Stimulated activated CD8-positive, alpha-beta memory T cell treated with anti-CD3 and anti-CD28 coated beads, Interleukin-4, amount 100 ng/mL, for 48 hours (primary cell): ENCODE results near the gene FDX1.
"Not testable (repeated sequence)": the region's sequence is repeated elsewhere in the genome, so short reads cannot be mapped to it uniquely, and the experiment has no call there.

Source experiments
- DNase-seq: peaks from one replicate; pipeline ENCODE4 v3.0.0-alpha.2; 2020

Gene FDX1, protein sequence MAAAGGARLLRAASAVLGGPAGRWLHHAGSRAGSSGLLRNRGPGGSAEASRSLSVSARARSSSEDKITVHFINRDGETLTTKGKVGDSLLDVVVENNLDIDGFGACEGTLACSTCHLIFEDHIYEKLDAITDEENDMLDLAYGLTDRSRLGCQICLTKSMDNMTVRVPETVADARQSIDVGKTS

DNA sequence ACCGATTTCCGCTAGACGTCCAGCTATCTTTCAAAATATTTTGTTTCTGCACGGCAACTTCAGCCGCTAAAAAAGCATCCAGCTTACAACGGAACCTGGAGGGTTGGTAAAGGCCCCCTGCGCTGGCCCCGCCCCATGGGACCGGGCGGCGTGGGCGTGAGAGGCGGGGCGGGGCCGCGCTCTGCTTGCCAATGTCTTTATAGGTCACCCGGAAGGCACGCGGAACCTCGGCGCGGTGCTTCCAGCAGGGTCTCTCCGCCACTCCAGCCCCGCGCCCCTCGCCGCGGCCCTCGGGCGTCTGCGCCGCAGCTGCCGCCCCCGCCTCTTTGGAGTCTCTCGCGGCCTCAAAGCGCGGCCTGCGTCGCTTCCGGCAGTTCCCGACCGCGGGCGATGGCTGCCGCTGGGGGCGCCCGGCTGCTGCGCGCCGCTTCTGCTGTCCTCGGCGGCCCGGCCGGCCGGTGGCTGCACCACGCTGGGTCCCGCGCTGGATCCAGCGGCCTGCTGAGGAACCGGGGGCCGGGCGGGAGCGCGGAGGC is at the start of gene FDX1:
FDX1 (plus strand) TSS at position 218 of the 536 bp plus-strand sequence; CDS start at position 391, 173 bp downstream.
- DNase-seq, result peak; percentile 85

DNA sequence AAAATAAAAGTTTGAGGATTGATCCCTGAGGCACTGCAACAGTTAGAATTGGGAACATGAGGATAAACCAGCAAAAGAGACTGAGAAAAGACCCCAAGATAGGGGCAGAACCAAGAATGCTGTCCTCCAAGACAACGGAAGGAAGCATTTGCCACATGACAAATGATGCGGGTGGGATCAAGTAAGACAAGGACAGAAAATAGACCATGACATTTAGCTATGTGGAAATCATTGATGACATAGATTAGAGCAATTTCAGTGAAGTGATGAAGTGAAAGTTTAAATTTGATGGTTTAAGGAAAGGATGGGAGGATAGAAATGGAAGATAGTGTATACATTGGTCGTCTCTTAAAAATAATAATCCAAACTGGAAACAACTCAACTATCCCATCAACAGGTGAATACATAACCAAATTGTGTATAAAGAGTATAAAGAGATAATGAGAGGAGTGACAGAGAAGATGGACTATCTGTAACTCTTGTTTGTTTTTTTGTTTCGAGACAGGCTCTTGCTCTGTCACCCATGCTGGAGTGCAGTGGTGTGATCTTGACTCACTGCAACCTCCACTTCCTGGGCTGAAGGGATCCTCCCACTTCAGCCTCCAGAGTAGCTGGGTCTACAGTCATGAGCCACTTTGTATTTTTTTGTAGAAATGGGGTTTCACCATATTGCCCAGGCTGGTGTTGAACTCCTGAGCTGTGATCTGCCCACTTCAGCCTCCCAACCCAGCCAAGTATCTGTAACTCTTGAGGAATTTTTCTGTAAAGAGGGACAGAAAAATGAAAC is 48.7 kb upstream of the FDX1 start:
- DNase-seq, result no peak

DNA sequence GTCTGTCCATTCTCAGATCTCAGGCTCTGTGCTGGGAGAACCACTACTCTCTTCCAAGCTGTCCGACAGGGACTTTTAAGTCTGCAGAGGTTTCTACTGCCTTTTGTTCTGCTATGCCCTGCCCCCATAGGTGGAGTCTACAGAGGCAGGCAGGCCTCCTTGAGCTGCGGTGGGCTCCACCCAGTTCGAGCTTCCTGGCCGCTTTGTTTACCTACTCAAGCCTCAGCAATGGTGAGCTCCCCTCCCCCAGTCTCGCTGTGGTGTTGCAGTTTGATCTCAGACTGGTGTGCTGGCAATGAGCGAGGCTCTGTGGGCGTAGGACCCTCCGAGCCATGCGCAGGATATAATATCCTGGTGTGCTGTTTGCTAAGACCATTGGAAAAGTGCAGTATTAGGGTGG is 41.5 kb upstream of the FDX1 start:
- DNase-seq, result not testable (repeated sequence)

DNA sequence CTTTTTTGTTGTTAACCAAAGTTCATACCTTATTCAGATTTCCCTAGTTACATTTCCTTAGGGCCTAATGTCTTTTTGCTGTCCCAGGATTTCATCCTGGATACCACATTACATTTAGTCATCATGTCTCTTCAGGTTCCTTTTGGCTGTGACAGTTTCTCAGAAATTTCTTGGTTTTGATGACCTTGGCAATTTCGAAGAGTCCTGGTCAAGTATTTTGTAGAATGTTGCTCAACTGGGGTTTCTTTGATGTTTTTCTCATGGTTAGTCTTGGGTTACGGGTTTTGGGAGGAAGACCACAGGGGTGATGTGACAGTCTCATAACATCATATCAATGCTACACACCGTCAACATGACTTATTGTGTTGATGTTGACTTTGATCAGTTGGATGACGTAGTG is 39.8 kb upstream of the FDX1 start:
- no peak for DNase-seq

DNA sequence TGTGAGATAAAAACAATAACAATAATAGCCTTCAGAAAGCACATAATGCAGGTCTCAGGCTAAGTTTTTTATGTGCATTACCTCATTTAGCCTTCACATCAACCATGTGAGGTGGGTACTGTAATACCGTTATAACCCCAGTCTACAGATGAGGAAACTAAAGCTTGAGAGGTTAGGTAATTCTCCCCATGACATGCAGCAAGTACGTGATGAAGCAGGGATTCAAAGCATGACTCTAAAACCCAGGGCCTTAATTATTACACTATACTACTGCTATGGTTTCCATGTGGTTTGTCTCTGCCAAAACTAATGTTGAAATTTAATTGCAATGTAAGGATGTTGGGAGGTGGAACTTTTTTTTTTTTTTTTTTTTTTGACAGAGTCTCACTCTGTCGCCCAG is 37.7 kb upstream of the FDX1 start:
- no peak for DNase-seq

DNA sequence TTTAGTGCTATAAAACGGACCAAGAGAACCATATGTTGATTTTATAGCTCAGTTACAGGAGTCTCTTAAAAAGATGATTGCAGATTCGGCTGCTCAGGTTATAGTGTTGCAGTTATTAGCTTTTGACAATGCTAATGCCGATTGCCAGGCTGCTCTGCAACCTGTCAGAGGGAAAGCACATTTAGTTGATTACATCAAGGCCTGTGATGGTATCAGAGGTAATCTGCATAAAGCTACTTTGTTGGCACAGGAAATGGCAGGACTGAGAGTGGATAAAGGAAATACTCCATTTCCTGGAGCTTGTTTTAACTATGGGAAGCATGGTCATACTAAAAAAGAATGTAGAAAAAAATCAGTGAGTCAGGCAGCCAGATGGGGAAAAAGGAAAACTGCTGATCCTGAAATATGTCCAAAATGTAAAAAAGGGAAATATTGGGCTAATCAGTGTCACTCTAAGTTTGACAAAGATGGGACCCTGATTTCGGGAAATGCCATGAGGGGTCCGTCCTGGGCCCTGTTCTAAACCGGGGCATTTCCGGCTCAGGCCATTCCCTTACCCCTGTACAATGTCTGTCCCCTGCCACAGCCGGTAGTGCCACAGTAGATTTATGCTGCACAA is 32.0 kb upstream of the FDX1 start:
- not testable (repeated sequence) for DNase-seq

DNA sequence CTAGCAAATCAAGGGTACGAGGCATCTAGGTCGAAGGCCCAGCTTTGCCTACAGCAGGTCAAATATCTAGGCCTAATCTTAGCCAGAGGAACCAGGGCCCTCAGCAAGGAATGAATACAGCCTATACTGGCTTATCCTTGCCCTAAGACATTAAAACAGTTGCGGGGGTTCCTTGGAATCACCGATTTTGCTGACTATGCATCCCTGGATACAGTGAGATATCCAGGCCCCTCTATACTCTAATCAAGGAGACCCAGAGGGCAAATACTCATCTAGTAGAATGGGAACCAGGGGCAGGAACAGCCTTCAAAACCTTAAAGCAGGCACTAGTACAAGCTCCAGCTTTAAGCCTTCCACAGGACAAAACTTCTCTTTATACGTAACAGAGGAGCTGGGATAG is 26.2 kb upstream of the FDX1 start:
- not testable (repeated sequence) for DNase-seq

DNA sequence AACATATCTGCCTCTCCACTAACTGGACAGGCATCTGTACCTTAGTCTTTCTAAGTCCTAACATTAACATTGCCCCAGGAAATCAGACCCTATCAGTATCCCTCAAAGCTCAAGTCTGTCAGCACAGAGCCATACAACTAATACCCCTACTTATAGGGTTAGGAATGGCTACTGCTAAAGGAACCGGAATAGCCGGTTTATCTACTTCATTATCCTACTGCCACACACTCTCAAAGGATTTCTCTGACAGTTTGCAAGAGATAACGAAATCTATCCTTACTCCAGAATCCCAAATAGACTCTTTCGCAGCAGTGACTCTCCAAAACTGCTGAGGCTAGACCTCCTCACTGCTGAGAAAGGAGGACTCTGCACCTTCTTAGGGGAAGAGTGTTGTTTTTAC is 24.1 kb upstream of the FDX1 start:
- not testable (repeated sequence) for DNase-seq

DNA sequence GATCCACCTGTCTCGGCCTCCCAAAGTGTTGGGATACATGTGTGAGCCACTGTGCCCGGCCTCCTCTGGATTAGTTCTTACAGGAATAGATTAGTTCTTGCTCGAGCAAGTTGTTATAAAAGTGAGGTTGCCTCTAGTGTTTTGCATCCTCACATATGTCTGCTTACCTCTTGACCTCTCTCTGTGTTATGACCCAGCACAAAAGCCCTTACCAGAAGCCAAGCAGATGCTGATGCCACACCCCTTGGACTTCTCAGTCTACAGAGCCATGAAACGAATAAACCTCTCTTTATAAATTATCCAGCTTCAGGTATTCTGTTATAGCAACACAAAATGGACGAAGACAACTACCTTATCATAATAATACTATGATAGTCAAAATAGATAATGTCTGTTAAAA is 22.4 kb upstream of the FDX1 start:
- DNase-seq, result no peak

DNA sequence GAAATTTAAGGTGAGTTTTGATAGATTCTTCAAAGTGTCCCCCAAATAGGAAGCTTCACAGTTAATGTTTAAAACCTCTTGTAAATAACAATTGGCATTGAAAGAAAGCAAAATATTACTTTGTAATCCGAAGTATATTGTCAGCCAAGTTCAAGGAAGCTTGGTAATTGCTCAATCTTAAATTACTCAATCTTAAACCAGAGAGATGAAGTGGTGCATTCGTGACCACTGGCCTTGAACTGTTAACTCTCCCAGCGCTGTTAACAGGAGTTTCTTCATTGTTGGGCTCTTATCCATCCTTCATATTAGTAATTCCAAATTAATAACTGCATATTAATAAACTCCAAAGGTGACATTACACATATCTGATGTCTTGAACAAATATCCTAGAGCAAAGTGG is 20.6 kb upstream of the FDX1 start:
- DNase-seq, result no peak

DNA sequence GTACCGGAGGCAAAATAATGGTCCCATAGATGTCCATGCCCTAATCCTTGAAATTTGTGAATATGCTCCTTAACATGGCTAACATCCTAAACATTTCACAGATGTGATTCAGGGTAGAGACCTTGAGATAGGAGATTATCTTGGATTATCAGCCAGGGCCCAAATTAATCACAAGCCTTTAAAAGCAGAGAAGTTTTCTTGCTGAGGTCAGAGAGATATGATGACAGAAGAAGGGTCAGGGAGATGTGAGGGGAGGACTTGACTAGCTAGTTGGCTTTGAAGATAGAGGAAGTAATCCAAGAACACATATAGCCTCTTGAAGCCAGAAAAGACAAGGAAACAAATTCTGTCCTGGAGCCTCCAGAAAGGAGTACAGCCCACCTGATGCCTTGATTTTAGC is 19.1 kb upstream of the FDX1 start:
- DNase-seq, result no peak

DNA sequence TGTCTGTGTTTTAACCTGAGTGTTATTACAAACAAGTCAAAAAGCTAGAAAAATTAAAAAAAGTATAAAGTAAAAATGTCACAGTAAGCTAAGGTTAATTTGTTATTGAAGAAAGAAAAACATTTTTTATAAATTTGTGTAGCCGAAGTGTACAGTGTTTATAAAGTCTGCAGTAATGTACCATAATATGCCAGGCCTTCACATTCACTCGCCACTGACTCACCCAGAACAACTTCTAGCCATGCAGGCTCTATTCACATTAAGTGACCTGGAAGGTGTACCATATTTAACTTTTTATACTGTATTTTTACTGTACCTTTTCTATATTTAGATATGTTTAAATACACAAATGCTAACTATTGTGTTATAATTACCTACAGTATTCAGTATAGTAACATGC is 14.7 kb upstream of the FDX1 start:
- DNase-seq, result no peak

DNA sequence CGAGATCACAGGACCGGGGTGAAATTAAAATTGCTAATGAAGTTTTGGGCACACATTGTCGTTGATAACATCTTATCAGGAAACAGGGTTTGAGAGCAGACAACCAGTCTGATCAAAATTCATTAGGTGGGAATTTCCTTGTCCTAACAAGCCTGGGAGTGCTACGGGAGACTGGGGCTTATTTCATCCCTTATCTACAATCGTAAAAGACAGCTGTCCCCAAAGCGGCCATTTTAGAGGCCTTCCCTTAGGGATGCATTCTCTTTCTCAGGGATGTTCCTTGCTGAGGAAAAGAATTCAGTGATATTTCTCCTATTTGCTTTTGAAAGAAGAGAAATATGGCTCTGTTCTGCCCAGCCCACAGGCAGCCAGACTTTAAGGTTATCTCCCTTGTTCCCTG is 8.1 kb upstream of the FDX1 start:
- not testable (repeated sequence) for DNase-seq

DNA sequence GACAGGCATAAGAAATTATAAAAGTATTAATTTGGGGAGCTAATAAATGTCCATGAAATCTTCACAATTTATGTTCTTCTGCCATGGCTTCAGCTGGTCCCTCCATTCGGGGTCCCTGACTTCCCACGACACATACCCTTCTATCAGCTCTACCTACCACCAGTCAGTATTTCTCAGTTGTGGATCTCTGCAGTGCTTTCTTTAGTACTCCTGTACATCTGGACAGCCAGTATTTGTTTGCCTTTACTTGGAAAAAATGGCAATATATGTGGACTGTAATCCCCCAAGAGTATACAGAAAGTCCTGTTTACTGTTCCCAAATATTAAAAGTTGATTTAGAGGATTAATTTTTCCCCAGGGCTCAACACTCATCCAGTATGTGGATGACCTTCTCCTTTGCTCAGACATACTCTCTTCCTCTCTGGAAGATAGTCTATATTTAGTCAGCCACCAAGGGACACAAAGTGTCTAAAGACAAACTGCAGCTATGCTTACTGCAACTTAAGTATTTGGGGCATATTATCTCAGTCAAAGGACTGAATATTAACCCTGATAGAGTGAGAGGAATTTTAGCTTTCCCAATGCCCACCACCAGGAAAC is 7.3 kb upstream of the FDX1 start:
- no peak for DNase-seq

DNA sequence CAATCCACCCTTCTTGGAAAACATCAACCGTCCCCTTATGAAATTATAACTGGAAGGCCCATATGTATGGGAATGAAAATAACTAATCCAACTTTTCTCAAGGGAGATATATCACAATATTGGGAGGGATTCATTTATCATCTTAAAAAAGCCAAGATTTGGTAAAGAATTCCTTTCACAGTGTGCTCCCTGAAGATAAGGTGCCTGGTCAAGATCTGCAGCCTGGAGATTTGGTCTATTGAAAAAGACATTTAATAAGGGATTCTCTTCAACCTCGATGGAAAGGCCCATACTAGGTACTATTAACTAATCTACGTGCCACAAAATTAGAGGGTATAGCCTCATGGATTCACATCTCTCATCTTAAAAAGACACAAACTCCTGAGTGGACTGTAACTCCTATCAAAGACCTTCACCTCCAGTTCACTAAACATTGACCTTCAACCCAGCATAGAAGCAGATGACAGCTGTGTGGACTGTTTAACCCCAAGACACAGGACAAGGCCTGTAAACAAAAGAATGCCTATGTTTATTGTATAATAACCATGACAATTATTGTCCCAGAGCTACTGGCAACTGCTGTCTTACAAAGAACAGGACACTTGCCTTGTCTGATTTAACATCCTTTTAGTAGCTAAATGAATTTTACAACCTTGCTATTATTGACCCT is 4.8 kb upstream of the FDX1 start:
- no peak for DNase-seq

DNA sequence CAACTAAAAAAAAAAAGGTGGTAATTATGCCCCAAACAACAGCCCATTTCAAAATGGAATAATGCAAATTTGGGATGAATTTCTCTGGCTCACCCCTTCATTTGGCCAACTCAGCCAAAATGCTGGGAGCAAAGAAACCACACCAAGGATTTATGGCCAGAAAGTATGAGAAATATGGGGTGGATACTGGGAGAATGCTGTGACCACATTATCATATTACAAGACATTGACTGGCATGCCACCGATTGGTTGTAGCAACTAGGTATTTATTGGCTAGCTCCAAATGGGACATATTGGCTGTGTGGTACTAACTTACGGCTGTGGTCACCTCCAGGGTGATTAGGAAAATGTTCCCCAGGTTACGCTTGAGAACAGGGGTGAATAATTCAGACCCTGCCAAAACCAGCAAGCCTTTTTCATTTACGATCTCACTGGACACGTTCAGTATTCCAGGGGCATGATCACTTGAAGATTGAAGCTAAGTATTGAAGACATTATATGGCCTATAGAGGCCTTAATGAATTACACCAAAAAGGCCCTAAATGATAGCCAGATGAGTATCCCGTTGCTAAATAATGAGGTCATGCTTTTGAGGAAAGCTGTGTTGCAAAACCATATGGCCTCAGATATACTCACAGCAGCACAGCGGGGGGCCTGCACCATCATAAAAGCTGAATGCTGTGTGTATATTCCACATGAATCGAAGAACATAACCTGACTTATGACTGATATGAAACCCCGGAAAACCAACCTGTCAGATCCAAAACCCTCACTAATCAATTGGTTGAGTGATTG is 3.8 kb upstream of the FDX1 start:
- DNase-seq, result no peak

DNA sequence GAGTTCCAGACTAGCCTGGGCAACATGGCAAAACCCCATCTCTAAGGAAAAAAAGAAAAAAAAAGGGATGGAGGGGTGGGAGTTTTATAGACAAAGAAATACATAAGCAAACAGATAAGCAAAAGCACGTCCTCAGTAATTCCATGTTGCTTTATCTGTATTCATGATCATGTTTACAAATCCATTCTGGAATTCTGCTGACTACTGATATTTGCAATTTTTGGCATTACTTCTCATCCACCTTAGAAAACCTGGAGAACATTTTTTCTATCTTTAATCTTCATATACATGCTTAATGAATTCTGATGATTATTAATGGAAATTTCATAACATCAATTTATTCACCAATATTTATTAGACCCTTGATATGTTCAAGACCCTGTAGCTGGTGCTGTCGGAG is 1.7 kb upstream of the FDX1 start:
- DNase-seq, result no peak

DNA sequence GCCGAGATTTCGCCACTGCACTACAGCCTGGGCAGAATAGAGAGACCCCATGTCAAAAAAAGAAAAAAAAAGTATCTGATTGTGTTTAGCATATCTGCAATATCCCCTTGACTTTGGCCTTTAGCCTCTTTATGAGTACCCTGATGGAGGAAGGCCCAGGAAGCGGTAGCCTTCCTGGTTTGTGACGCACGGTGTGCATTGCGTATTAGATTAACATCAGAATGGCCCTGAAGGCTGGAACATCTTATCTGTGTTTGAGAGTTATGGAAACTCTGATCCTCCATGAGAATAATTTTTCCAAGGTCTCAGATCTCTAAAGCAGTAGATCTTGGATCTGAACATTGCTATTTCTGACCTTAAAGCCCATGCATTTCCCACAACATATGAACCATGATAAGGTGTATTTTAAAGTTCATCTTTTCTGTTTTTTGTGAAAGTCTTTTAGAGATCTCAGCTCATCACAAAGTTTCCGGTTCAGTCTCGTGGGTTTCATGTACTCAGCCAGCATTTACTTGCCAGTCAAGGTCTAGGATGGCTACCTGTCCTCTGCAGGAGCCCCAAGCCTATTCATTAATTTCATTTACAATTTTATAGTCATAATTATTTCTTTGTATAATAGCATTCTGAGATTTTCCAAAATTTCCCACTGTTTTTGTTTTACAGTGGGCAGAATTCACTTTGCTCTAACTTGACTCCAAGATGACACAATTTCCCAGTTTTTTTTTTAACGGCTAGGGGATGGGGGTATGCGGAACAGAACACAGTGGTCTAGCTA is 605 bp upstream of the FDX1 start:
- DNase-seq, result no peak

DNA sequence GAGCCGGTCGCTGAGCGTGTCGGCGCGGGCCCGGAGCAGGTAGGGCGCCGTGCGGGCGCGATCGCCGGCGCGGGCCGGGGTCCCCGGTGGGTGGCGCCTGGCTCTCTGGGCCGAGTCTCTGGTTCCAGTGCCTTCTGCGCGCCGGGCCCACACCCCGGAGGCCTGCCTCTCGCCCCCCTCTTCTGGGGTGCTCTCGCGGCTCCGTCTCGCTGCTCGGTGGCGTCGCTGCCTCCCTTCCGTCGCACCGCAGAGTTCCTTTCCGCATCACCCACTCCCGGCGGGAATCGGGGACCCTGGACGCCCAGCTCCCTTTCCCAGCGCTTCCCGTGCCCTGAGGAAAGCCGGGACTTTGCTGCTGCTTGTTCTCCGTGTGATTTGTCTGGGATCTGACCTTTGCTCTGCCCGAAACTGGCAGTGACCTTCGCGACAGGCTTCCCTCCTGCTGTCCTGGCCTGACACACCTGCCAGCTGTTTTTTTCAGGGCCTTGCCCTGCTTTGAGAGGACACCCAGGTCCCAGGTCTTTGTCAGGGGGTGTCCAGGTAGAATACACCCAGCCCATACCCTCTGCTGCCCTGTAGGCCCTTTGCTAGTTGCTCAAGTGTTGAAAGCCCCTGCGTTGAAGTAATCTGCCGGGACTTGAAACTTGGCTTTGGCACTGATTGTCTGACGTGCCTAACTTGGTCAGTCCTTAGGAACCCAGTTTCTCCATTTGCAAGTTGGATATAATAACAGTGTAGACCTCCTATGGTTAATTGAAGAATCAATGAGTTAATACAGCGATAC is 711 bp downstream of the FDX1 start:
- DNase-seq, result no peak

DNA sequence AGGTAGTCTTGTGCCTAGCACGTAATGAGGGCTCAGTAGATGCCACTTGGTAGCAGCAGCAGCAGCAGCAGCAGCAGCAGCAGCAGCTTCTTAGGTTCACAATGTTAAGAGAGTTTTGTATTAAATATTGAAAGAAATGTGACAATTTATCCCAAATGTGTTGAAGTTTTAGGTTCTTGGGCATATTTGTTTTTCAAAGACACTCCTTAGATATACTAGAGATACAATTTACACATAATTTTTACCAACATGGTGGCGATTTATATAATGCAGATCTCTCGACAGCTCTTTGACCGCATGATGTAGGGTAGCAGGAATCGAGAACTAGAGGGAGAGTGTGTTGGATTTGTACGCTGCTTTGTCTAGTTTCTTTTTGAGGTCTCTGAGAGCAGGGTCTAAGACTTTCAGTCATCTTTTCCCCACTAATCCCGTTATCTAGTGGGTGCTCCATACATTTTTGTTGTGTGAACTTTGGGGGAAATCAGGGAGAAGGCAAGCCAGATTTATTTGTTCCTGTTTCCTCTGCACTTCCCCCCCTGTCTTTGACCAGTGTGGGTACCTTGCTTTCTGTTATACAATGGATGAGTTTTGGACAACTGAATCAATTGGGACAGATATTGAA is 1.4 kb downstream of the FDX1 start:
- no peak for DNase-seq
